HG02623 (cell line): ENCODE data around the gene SERAC1.
"Not testable (repeated sequence)": the region's sequence is repeated elsewhere in the genome, so short reads cannot be mapped to it uniquely, and the experiment has no call there.

Experiments used
- ATAC-seq: cut with Tn5 transposase; IDR thresholded peaks from one replicate; pipeline ENCODE4 v1.9.1; 2021; ENCODE audit warnings: moderate library complexity; ENCODE audit not compliant: unreplicated experiment

Gene SERAC1

GRCh38 chr6:158168040-158168289, at the start of gene SERAC1:
Gene SERAC1 (minus strand): TSS chr6:158168262. CDS start chr6:158158363, 9,899 bp downstream.
- ATAC-seq = peak; percentile 51

DNA sequence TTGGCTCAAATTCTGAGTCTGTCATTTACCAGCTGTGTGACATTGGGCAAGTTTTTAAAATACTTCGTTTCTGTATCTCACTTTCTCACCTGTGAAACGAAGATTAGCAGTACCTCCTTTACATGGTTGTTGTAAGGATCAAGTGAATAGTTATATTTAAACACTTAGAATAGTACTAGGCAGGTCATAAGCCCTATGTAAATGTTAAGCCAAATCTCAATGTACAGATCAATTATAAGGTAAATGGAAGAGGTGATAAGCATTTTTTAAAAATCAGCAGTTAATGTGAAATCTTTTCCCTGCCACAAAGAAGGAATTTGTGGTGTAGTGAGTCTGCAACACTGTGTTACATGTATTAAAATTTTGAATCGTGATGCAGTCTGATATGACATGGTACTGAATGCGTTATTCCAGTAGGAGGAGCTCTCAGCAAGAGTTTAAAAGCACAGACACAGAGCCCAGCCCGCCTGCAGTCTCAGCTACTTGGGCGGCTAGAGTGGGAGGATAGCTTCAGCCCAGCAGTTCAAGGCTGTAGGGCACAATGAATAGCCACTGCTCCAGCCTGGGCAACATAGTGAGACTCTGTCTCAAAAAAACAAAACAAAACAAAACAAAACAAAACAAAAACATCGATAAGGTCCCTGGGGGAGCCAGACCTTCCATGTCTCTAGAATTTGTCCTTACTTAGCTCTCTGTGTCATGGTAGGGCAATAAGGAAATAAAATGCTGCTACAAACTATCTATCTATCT, 46.0 kb upstream of the SERAC1 start:
- ATAC-seq = peak; percentile 77

DNA sequence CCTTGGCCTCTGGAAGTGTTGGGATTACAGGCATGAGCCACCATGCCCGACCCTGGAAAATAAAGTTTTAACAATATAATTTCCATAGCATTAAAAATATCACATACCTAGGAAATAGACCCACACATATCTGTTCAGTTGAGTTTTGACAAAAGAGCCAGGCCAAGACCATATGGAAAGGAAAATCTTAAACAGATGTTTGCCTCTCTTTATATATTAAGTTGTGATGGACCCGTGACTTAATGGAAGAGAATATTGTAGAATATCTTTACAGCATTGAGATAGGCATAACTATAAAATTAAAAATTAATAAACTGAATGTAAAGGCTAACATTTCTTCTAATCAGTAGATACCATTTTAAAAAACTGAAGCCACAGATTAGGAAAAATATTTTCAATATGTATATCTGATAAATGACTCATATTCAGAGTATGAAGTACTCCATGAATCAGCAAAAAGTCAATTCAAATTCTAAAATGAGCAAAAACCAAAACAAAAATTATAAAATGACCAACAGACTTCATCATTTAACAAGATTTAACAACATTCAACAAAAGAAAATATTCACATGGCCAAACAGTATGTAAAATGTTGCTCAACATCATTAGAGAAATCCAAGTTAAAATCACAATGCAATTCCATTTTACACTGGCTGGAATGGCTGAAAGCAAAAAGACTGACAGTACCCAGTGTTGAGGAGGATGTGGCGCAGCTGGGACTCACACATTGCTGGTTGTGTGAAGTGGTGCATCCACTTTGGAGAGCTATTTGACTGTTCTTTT, 43.4 kb upstream of the SERAC1 start:
- ATAC-seq = no peak

GRCh38 chr6:158209582-158210333, 41.7 kb upstream of the SERAC1 start:
- not testable (repeated sequence) for ATAC-seq

- not testable (repeated sequence) for ATAC-seq
Observed at GRCh38 chr6:158208226-158209030, 40.4 kb upstream of the SERAC1 start.

DNA sequence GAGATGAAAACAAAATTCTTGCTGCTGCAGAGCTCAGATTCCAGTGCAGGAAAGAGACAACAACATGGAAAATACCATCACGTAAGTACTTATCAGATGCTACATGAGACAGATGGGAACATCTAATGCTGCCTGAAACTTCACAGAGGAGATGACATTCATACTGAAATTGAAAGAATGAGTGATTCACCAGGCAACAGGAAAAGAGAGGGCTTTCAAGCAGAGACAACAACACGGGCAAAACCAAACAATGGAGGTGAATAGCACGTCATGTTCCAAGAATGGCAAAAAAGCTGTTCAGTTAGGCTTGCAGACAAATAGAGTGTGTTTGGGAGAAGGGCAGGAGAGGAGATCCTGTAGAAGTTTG, 39.3 kb upstream of the SERAC1 start:
- ATAC-seq = peak; percentile 79

DNA sequence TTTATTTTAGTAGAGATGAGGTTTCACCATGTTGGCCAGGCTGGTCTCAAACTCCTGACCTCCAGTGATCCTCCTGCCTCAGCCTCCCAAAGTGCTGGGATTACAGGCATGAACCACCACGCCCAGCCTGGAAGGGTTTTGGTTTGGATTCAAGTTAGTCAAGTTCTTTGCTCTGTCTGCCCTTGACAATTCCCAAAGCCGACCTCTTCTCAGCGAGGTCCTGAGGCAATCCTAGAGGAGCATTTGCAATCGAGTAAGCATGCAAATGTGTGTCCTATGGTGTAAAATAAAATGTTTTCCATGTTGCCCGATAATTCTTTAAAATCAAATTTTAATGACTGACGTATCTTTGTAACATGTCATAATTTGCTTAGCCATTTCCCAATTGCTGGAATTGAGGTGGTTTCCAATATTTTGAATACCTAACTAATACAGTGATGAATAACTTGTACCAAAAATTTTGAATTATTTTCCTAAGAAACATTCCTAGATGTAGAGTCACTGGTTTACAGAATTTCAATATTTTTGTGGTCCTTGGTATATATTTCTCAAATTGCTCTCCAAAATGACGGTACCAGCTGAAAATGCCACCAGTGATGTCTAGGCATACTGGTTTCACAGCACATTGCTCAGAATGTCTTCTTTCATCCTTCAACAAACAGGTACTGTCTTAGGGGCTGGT, 38.8 kb upstream of the SERAC1 start:
- ATAC-seq = no peak

- no peak for ATAC-seq
Observed at GRCh38 chr6:158205169-158205944, 37.3 kb upstream of the SERAC1 start.

- ATAC-seq = no peak
Observed at GRCh38 chr6:158198461-158198860, 30.4 kb upstream of the SERAC1 start.

GRCh38 chr6:158194487-158195280, 26.6 kb upstream of the SERAC1 start:
- no peak for ATAC-seq

- no peak for ATAC-seq
Observed at GRCh38 chr6:158191761-158192160, 23.7 kb upstream of the SERAC1 start.

DNA sequence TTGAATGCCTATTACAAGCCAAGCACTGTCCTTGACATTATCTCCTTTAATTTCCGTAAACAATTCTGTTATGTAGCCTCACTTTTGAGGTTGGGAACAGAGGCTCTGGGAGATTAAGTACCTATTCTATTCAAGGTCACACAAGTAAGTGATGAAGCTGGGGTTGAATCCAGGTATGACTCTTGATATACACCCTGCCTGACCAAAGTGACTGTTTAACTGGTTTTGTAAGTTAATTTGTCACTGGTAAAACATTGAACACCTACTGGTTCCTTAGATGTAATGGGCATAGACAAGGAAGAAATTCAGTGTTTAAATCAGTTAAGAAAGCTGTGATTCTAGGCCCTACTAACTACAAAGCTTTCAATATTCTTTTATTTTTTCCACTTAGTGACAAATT, 23.0 kb upstream of the SERAC1 start:
- no peak for ATAC-seq

GRCh38 chr6:158188591-158188990, 20.5 kb upstream of the SERAC1 start:
- no peak for ATAC-seq

DNA sequence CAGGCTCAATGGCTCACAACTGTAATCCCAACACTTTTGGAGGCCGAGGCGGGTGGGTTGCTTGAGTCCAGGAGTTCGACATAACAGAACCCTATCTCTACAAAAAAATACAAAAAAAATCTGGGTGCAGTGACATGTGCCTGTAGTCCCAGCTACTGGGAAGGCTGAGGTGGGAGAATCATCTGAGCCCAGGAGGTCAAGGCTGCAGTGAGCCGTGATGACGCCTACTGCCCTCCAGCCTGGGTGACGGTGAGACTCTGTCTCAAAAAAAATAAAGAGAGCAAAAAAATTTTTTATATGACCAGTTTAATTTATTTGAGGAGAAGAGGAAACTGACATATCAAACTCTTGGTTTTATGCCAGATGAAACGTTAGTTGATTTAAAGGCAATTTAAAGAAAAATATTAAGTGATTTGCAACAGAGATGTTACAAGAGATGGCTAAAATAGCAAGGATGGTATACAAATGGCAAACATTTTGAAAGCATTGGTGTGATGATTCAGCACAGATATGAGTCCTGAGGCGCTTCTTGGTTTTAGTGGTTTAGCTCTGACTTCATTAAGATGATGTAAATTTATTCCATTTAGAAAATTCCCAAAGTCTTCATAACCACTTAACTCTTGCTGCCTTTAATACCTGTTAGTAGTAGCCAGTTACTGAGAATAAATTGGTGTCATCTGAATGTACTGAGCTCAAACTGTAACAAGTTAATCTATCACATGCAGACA, 17.8 kb upstream of the SERAC1 start:
- ATAC-seq = no peak

- ATAC-seq = no peak
Observed at GRCh38 chr6:158184608-158185007, 16.5 kb upstream of the SERAC1 start.

DNA sequence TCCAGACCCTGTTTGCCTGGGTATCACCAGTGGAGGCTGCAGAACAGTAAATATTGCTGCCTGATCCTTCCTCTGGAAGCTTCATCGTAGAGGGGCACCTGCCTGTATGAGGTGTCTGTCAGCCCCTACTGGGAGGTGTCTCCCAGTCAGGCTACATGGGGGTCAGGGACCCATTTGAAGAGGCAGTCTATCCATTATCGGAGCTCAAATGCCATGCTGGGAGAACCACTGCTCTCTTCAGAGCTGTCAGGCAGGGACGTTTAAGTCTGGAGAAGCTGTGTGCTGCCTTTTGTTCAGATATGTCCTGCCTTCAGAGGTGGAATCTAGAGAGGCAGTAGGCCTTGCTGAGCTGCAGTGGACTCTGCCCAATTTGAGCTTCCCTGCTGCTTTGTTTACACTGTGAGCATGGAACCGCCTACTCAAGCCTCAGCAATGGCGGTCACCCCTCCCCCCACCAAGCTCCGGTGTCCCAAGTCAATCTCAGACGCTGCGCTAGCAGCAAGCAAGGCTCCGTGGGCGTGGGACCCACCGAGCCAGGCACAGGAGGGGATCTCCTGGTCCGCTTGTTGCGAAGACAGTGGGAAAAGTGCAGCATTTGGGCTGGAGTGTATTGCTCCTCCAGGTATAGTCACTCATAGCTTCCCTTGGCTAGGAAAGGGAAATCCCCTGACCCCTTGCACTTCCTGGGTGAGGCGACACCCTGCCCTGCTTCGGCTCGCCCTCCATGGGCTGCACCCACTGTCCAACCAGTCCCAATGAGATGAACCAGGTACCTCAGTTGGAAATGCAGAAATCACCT, 15.3 kb upstream of the SERAC1 start:
- not testable (repeated sequence) for ATAC-seq

DNA sequence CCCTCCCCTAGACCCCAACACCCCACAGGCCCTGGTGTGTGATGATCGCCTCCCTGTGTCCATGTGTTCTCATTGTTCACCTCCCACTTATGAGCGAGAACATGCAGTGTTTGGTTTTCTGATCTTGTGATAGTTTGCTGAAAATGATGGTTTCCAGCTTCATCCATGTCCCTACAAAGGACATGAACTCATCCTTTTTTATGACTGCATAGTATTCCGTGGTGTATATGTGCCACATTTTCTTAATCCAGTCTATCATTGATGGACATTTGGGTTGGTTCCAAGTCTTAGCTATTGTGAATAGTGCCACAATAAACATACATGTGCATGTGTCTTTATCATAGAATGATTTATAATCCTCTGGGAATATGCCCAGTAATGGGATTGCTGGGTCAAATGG, 9.7 kb upstream of the SERAC1 start:
- ATAC-seq = not testable (repeated sequence)
